Nephron progenitor cell (in vitro differentiated cells): ENCODE measurements around the gene SRCAP.

Experiments used
- DNase-seq: peaks from one replicate; pipeline ENCODE4 v3.0.0; 2021
- H3K27ac Mint-ChIP-seq: 2 replicates; pipeline ENCODE4 v1.8.0; 2021; ENCODE audit warnings: mild to moderate bottlenecking, moderate library complexity, mixed read lengths
- H3K27me3 Mint-ChIP-seq: 2 replicates; pipeline ENCODE4 v1.8.0; 2021; ENCODE audit warnings: mild to moderate bottlenecking, low read depth, mixed read lengths; ENCODE audit not compliant: poor library complexity
- H3K36me3 Mint-ChIP-seq: 2 replicates; pipeline ENCODE4 v1.8.0; 2021; ENCODE audit warnings: low read depth, mixed read lengths
- H3K4me1 Mint-ChIP-seq: 2 replicates; pipeline ENCODE4 v1.8.0; 2021; ENCODE audit warnings: mixed read lengths
- H3K4me3 Mint-ChIP-seq: 2 replicates; pipeline ENCODE4 v1.8.0; 2021; ENCODE audit warnings: mild to moderate bottlenecking, moderate library complexity, mixed read lengths
- H3K9me3 Mint-ChIP-seq: 2 replicates; pipeline ENCODE4 v1.8.0; 2021; ENCODE audit warnings: mild to moderate bottlenecking, moderate library complexity, mixed read lengths
- CTCF ChIP-seq: fragments of 200-600 bp; sonication (generic); IDR thresholded peaks from 2 replicates; pipeline ENCODE4 v1.5.0; 2021; ENCODE audit warnings: antibody characterized with exemption

SRCAP gene

GRCh38 chr16:30725418-30725792 is 26.4 kb downstream of the SRCAP start:
- no peak overlapping the region for H3K4me3 Mint-ChIP-seq
- H3K9me3 Mint-ChIP-seq, result no peaks in the 10 kb centered on the region
- no peak overlapping the region for H3K27ac Mint-ChIP-seq
- no peaks in the 10 kb centered on the region for H3K4me1 Mint-ChIP-seq
- peaks cover 13% of the 10 kb centered on the region for H3K27me3 Mint-ChIP-seq
- no peak for DNase-seq
- no peak for TF ChIP-seq CTCF
- peaks cover 91% of the 10 kb centered on the region for H3K36me3 Mint-ChIP-seq

DNA sequence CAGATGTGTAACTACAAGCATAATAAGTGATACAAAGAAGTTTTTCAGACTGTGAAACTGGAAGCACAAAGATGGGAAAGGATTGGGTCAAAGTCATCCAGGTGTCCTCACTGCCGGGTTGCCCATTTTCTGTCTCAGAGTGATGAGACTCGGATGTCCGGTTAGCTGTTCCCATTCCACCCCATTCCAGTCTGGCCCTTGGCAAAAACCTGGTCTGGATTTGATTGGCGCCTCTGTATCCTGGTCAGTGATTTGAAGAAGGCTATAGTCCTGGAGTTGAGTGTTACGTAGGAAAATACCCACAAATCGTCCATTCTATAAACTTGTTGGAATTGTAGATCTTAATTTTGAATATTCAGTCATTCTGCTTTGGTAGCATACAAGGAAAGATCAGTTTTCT is 29.4 kb downstream of the SRCAP start:
- Mint-ChIP-seq H3K9me3 (no peaks in the 10 kb centered on the region), H3K27ac (no peak overlapping the region), H3K4me1 (no peaks in the 10 kb centered on the region), H3K36me3 (peaks cover 79% of the 10 kb centered on the region), H3K4me3 (no peak overlapping the region), H3K27me3 (peaks cover 13% of the 10 kb centered on the region)
- no peak for TF ChIP-seq CTCF
- DNase-seq, result no peak

DNA sequence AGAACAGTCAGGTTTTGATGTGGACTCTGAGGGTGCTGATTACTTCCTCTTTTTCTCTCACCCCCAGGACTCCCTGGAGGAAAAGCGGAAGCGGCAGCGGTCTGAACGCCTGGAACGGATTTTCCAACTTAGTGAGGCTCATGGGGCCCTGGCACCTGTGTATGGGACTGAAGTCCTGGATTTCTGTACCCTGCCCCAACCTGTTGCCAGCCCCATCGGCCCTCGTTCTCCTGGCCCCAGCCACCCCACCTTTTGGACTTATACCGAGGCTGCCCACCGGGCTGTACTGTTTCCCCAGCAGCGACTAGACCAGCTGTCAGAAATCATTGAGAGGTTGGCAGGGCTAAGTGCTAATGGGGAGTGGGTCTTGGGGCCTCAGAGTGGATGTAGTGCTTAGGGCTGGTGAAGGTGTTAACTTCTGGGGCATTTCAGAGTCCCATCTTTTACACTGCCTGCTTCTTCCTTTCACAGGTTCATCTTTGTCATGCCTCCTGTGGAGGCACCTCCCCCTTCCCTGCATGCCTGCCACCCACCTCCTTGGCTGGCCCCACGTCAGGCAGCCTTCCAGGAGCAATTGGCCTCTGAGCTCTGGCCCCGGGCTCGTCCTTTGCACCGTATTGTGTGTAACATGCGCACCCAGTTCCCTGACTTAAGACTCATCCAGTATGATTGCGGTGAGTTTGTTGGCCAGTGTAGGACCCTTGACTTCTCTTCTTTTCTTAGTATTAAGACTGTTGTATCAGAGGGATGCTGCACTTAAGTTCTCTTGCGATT is 30.1 kb downstream of the SRCAP start:
- H3K4me1 Mint-ChIP-seq, result no peaks in the 10 kb centered on the region
- no peak for DNase-seq
- peaks cover 7% of the 10 kb centered on the region for H3K27me3 Mint-ChIP-seq
- H3K4me3 Mint-ChIP-seq, result no peak overlapping the region
- peaks cover 78% of the 10 kb centered on the region for H3K36me3 Mint-ChIP-seq
- no peak for TF ChIP-seq CTCF
- H3K27ac Mint-ChIP-seq, result no peak overlapping the region
- H3K9me3 Mint-ChIP-seq, result no peaks in the 10 kb centered on the region

GRCh38 chr16:30731411-30731810 is 32.4 kb downstream of the SRCAP start:
- Mint-ChIP-seq H3K4me3 (no peak overlapping the region), H3K27ac (no peak overlapping the region), H3K4me1 (no peaks in the 10 kb centered on the region), H3K9me3 (no peaks in the 10 kb centered on the region), H3K27me3 (peaks cover 3% of the 10 kb centered on the region), H3K36me3 (peaks cover 71% of the 10 kb centered on the region)
- DNase-seq, result no peak
- TF ChIP-seq CTCF, result no peak

- Mint-ChIP-seq H3K4me3 (no peak overlapping the region), H3K36me3 (peaks cover 73% of the 10 kb centered on the region), H3K27ac (peak overlapping the region; percentile 64), H3K27me3 (no peaks in the 10 kb centered on the region), H3K9me3 (no peaks in the 10 kb centered on the region), H3K4me1 (peaks cover 7% of the 10 kb centered on the region)
- DNase-seq, result no peak
- no peak for TF ChIP-seq CTCF
These were observed 38.2 kb downstream of the SRCAP start for GRCh38 chr16:30736995-30737793.
